HCT116 (cell line): Measurements from ENCODE around the gene HMGXB3. TPM values are rescaled to one million over a fixed set of nuclear protein-coding genes. Genes with fewer than 3 reads are reported as not detected.

Experiments
- ATAC-seq: fragments of 200-7000 bp; cut with Tn5 transposase; 2 replicates; pipeline ENCODE4 v1.9.1; 2020; ENCODE audit warnings: mild to moderate bottlenecking, moderate library complexity
- BruUV-seq: library from RNA; stranded (reverse); fragments of 400-500 nt; replicated peaks from 2 replicates; lab custom pipeline; 2021; lab: Mats Ljungman, UMichigan
- CTCF ChIA-PET: fragments of 300-600 bp; sonication (Branson Sonifier 250); formaldehyde crosslinking; loops from one replicate; lab custom pipeline; 2021; ENCODE audit warnings: antibody characterized with exemption; lab: Charles Lee
- POLR2A ChIA-PET: fragments of 300-600, 350-600 bp; sonication (Branson Sonifier 250); formaldehyde crosslinking; loops from one replicate; lab custom pipeline; 2021; ENCODE audit warnings: antibody characterized with exemption; lab: Charles Lee
- RAD21 ChIA-PET, 2 experiments: fragments of 300-600 bp; sonication (Branson Sonifier 250); formaldehyde crosslinking; loops; one replicate each; lab custom pipeline; 2023; ENCODE audit warnings: low total read pairs in 2 of 2; ENCODE audit not compliant: uncharacterized antibody in 2 of 2, unreplicated experiment in 2 of 2, low non-redundant PET in 1 of 2; lab: Charles Lee
- DNase-seq: peaks from one replicate; pipeline ENCODE4 v3.0.0-alpha.2; 2010; ENCODE audit warnings: low read depth, low spot score
- H2AFZ ChIP-seq: fragments of 200-600 bp; shearing (Covaris generic), sonication (generic); 2 replicates; pipeline ENCODE4 v1.6.1; 2017; ENCODE audit warnings: low read depth, mixed run types, mixed read lengths, antibody characterized with exemption, low read length; ENCODE audit not compliant: poor library complexity, severe bottlenecking
- H3K27ac ChIP-seq: 2 replicates; pipeline ENCODE4 v1.5.1; 2012; ENCODE audit warnings: low read depth, low read length
- H3K27me3 ChIP-seq: fragments of 200-600 bp; sonication (generic); 2 replicates; pipeline ENCODE4 v1.6.1; 2016; ENCODE audit warnings: mixed run types, low read length, mixed read lengths; ENCODE audit not compliant: insufficient read depth
- H3K36me3 ChIP-seq, 2 experiments: fragments of 200-500 bp in 1 of 2; fragments of 200-600 bp in 1 of 2; sonication (Bioruptor generic) in 1 of 2; sonication (generic) in 1 of 2; 2 replicates each; pipeline versions ENCODE4 v1.5.1 to v1.6.1; 2014 to 2016; ENCODE audit warnings: low read length in 2 of 2, inconsistent platforms in 1 of 2, mixed read lengths in 1 of 2, mixed run types in 1 of 2; ENCODE audit not compliant: insufficient read depth in 2 of 2, control insufficient read depth in 1 of 2
- H3K4me1 ChIP-seq, 2 experiments: fragments of 200-600 bp in 1 of 2; sonication (generic) in 1 of 2; 2 replicates each; pipeline versions ENCODE4 v1.5.1 to v1.6.1; 2012 to 2017; ENCODE audit warnings: low read length in 2 of 2, inconsistent platforms in 1 of 2, mild to moderate bottlenecking in 1 of 2, mixed read lengths in 1 of 2, mixed run types in 1 of 2, moderate library complexity in 1 of 2; ENCODE audit not compliant: insufficient read depth in 2 of 2, control insufficient read depth in 1 of 2
- H3K4me2 ChIP-seq: fragments of 200-600 bp; sonication (generic); 2 replicates; pipeline ENCODE4 v1.6.1; 2017; ENCODE audit warnings: mixed run types, low read length, mixed read lengths
- H3K4me3 ChIP-seq, 2 experiments: fragments of 200-600 bp in 1 of 2; sonication (generic) in 1 of 2; replicated peaks in 1 of 2; 2 replicates each; pipeline ENCODE4 v1.5.1; 2011 to 2016; ENCODE audit warnings: low read length in 2 of 2, control low read depth in 1 of 2, low read depth in 1 of 2, mild to moderate bottlenecking in 1 of 2, mixed read lengths in 1 of 2, mixed run types in 1 of 2
- H3K79me2 ChIP-seq: fragments of 200-600 bp; sonication (generic); 2 replicates; pipeline ENCODE4 v1.6.1; 2017; ENCODE audit warnings: mild to moderate bottlenecking, mixed run types, low read length, moderate library complexity, mixed read lengths; ENCODE audit not compliant: insufficient read depth
- H3K9ac ChIP-seq: fragments of 200-600 bp; sonication (generic); 2 replicates; pipeline ENCODE4 v1.6.1; 2016; ENCODE audit warnings: low read length, mixed read lengths
- H3K9me2 ChIP-seq: fragments of 200-600 bp; sonication (generic), shearing (Covaris generic); 2 replicates; pipeline ENCODE4 v1.6.1; 2017; ENCODE audit warnings: mixed run types, mild to moderate bottlenecking, moderate library complexity; ENCODE audit not compliant: insufficient read depth
- H3K9me3 ChIP-seq, 2 experiments: fragments of 200-500 bp in 1 of 2; fragments of 200-600 bp in 1 of 2; sonication (Bioruptor generic) in 1 of 2; sonication (generic) in 1 of 2; 2 replicates each; pipeline ENCODE4 v1.6.1; 2014 to 2017; ENCODE audit warnings: low read length in 2 of 2, mixed read lengths in 2 of 2, inconsistent platforms in 1 of 2, low read depth in 1 of 2, mild to moderate bottlenecking in 1 of 2, mixed run types in 1 of 2, moderate library complexity in 1 of 2; ENCODE audit not compliant: control insufficient read depth in 1 of 2, insufficient read depth in 1 of 2
- H4K20me1 ChIP-seq: fragments of 200-600 bp; sonication (generic), shearing (Covaris generic); 2 replicates; pipeline ENCODE4 v1.6.1; 2017; ENCODE audit warnings: mixed run types, mild to moderate bottlenecking, moderate library complexity; ENCODE audit not compliant: insufficient read depth
- CEBPB ChIP-seq: IDR thresholded peaks from 2 replicates; pipeline ENCODE4 v1.6.1; 2012; ENCODE audit warnings: low read depth
- CTCF ChIP-seq, 3 experiments: fragments of 200-600 bp in 1 of 3; sonication (generic) in 1 of 3; IDR thresholded peaks in 2 of 3; conservative IDR thresholded peaks in 1 of 3; 2 replicates each; pipeline ENCODE4 v1.5.1; 2012 to 2017; ENCODE audit warnings: low read depth in 2 of 3, low read length in 2 of 3, antibody characterized with exemption in 1 of 3, borderline replicate concordance in 1 of 3, control low read depth in 1 of 3, mild to moderate bottlenecking in 1 of 3, mixed read lengths in 1 of 3, mixed run types in 1 of 3, moderate library complexity in 1 of 3; ENCODE audit not compliant: insufficient read depth in 1 of 3
- EGR1 ChIP-seq: IDR thresholded peaks from 2 replicates; pipeline ENCODE4 v1.6.1; 2012; ENCODE audit warnings: low read depth
- ELF1 ChIP-seq: IDR thresholded peaks from 2 replicates; pipeline ENCODE4 v1.6.1; 2012; ENCODE audit warnings: low read depth, borderline replicate concordance
- EZH2 ChIP-seq: fragments of 200-600 bp; sonication (generic); IDR thresholded peaks from 2 replicates; pipeline ENCODE4 v1.6.1; 2017; ENCODE audit warnings: antibody characterized with exemption, mixed run types
- EZH2phosphoT487 ChIP-seq: fragments of 200-600 bp; IDR thresholded peaks from 2 replicates; pipeline ENCODE4 v1.6.1; 2018; ENCODE audit warnings: antibody characterized with exemption, borderline replicate concordance
- JUND ChIP-seq: IDR thresholded peaks from 2 replicates; pipeline ENCODE4 v1.6.1; 2012
- SIN3A ChIP-seq: IDR thresholded peaks from 2 replicates; pipeline ENCODE4 v1.6.1; 2012; ENCODE audit warnings: low read depth
- SP1 ChIP-seq: IDR thresholded peaks from 2 replicates; pipeline ENCODE4 v1.6.1; 2012; ENCODE audit warnings: low read depth
- SRF ChIP-seq: IDR thresholded peaks from 2 replicates; pipeline ENCODE4 v1.6.1; 2012; ENCODE audit warnings: low read depth
- TCF7L2 ChIP-seq: IDR thresholded peaks from 2 replicates; pipeline ENCODE4 v1.7.0; 2011; ENCODE audit warnings: borderline replicate concordance, inconsistent platforms; ENCODE audit not compliant: insufficient read depth, insufficient read length; ENCODE audit errors: extremely low read depth
- YY1 ChIP-seq: IDR thresholded peaks from 2 replicates; pipeline ENCODE4 v1.6.1; 2011; ENCODE audit warnings: low read length, low read depth, moderate library complexity, mild to moderate bottlenecking; ENCODE audit not compliant: insufficient replicate concordance; ENCODE audit errors: extremely low read depth
- ZNF274 ChIP-seq: fragments of 200-500 bp; sonication (Bioruptor generic); IDR thresholded peaks from 2 replicates; pipeline ENCODE4 v1.6.1; 2014; ENCODE audit warnings: mild to moderate bottlenecking, low read depth, low read length, inconsistent platforms
- intact Hi-C: fragments of 100-400 bp; cut with micrococcal nuclease; formaldehyde crosslinking; loops from 2 replicates; pipeline ENCODE4 v1.10.0; 2022
- total RNA-seq: library from RNA; stranded (reverse); gene quantifications from one replicate; pipeline ENCODE4 v1.2.1, GENCODE V29; 2021; ENCODE audit not compliant: unreplicated experiment

The HMGXB3 gene
- total RNA-seq, 1 experiment from 2014 or later: 41.8 TPM

- Histone ChIP-seq H3K79me2 (no peaks in the 10 kb centered on the region), H4K20me1 (no peaks in the 10 kb centered on the region), H3K4me3 (no peak overlapping the region), H3K4me2 (no peak overlapping the region), H3K27ac (no peak overlapping the region), H3K27me3 (no peaks in the 10 kb centered on the region), H3K36me3 (no peaks in the 10 kb centered on the region), H2AFZ (no peak overlapping the region), H3K9me3 (no peaks in the 10 kb centered on the region), H3K4me1 (peaks cover 0 to 7% of the 10 kb centered on the region in 2 experiments; a peak in 1 of 4 replicates), H3K9me2 (no peaks in the 10 kb centered on the region), H3K9ac (no peak overlapping the region)
- TF ChIP-seq EZH2phosphoT487: no peak
- no peak for TF ChIP-seq YY1
- TF ChIP-seq TCF7L2: no peak
- ChIA-PET CTCF (no interaction called here), POLR2A (no interaction called here), RAD21 (no interaction called here)
- DNase-seq (no peak), ATAC-seq (no peak)
- intact Hi-C loops: no loop called here
- BruUV-seq: no TSS peak
These were observed 61.0 kb downstream of the HMGXB3 start for GRCh38 chr5:150061538-150061995.

- Histone ChIP-seq H3K79me2 (no peaks in the 10 kb centered on the region), H3K4me2 (no peak overlapping the region), H3K27ac (no peak overlapping the region), H3K36me3 (no peaks in the 10 kb centered on the region), H3K9ac (no peak overlapping the region), H3K9me2 (no peaks in the 10 kb centered on the region), H3K4me1 (peaks cover 0 to 7% of the 10 kb centered on the region in 2 experiments; a peak in 1 of 4 replicates), H3K4me3 (no peak overlapping the region), H3K27me3 (no peaks in the 10 kb centered on the region), H3K9me3 (no peaks in the 10 kb centered on the region), H2AFZ (no peak overlapping the region), H4K20me1 (no peaks in the 10 kb centered on the region)
- DNase-seq (no peak), ATAC-seq (no peak)
- no TSS peak for BruUV-seq
- ChIA-PET POLR2A (no interaction called here), CTCF (no interaction called here), RAD21 (no interaction called here)
- TF ChIP-seq JUND (no peak), ELF1 (no peak), CTCF (IDR thresholded peaks at IDR 0.05 in 2 of 3, conservative IDR thresholded peaks at IDR 0.05 in 1 of 3; ENCODE audit: borderline replicate concordance in 1 of 3, insufficient read depth in 1 of 3, low read depth in 2 of 3, low read length in 2 of 3) (no peak), ZNF274 (no peak), SIN3A (no peak), EGR1 (no peak), SP1 (no peak), SRF (no peak), EZH2 (no peak), CEBPB (no peak), YY1 (no peak)
- intact Hi-C loops: no loop called here
These were observed 61.8 kb downstream of the HMGXB3 start for GRCh38 chr5:150062216-150062922.
